Dedifferentiated amniotic fluid mesenchymal stem cell (primary cell): ENCODE results near the gene RMP24.
"Not testable (repeated sequence)": the region's sequence is repeated elsewhere in the genome, so short reads cannot be mapped to it uniquely, and the experiment has no call there.

Source experiments
- DNase-seq: peaks from one replicate; pipeline ENCODE4 v3.0.0-alpha.2; 2016; ENCODE audit errors: extremely low spot score

Gene RMP24

GRCh38 chr18:35972197-35973000 is at the start of gene RMP24:
RMP24 (plus strand) TSS chr18:35972679.
- DNase-seq, result peak; percentile 92

DNA sequence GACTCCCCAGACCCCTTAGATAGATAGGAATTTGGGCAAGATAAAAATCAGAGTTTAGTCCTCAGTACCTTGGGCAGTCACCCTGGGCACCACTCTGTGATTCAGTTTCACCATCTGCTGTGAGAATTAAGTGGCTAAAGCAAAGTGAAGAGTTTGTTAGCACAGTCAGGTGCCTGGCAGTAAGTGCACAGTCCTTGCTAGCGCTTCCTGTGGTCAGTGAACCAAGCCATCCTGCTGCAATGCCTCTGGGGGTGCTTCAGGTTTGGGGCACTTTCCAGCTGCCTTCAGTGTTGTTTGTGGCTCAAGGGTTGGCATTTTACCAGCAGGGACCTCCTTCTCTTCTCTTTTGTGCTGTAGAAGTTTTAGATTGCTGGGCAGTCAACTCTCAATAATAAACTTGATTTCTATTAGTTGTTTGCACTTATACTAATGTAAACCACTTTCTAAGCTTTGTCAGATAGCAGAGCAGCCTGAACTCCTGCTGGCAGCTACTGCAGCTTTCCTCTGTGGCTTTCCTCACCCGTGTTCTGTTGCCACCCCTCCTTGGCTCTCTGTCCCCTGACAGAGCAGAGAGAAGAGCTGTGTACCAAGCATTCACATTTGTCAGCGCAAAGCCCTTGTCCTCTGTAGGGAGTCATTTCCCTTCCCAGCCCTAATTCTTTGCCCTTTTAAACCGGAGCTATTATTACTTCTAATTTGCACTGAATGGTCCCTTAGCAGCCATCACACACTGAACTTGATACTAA is 48.4 kb upstream of the RMP24 start:
- no peak for DNase-seq

- no peak for DNase-seq
Observed at GRCh38 chr18:35926884-35927283, 45.6 kb upstream of the RMP24 start.

GRCh38 chr18:35927430-35927829 is 45.0 kb upstream of the RMP24 start:
- DNase-seq, result no peak

- no peak for DNase-seq
Observed at GRCh38 chr18:35933982-35934381, 38.5 kb upstream of the RMP24 start.

- DNase-seq, result no peak
Observed at GRCh38 chr18:35934891-35935290, 37.6 kb upstream of the RMP24 start.

DNA sequence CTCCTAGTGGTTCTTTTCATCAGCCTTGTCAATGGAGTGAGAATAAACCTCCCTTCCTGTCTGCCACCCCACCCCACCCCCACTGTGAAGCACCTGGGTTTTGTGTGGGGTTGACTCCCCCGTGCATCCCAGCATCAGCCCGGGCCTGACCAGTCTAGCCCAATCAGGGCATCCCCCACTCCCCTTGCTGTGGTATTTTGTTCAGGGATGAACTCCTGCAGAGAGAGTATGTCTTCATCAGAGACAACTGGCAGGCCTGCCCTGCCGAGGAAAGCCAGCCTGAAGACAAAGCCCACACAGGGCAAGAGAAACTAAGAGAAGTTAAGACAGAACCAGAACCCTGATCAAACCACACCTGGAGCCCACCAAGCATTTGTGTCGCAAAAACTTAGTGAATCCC is 36.7 kb upstream of the RMP24 start:
- DNase-seq, result no peak

DNA sequence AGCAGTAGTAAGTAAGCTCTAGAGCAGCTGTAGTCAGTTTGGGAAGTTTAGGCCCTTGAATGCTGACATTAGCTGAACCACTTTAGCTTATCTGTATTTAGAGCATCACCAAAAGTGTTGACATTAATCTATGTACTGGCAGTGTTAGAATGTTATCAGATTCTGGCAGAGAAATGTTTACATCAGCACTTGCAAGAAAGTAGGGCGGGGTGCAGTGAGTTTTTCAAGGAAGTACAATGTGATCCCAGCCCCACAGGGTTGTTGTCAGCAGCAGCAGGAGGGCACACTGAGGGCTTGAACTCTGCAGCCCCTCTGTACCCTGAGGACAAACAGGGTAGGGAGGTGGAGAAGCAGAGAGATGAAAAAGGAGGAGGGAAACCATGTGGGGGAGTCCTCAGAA is 35.5 kb upstream of the RMP24 start:
- no peak for DNase-seq

GRCh38 chr18:35938158-35938557 is 34.3 kb upstream of the RMP24 start:
- peak; percentile 61 for DNase-seq

GRCh38 chr18:35938562-35938961 is 33.9 kb upstream of the RMP24 start:
- DNase-seq, result no peak

DNA sequence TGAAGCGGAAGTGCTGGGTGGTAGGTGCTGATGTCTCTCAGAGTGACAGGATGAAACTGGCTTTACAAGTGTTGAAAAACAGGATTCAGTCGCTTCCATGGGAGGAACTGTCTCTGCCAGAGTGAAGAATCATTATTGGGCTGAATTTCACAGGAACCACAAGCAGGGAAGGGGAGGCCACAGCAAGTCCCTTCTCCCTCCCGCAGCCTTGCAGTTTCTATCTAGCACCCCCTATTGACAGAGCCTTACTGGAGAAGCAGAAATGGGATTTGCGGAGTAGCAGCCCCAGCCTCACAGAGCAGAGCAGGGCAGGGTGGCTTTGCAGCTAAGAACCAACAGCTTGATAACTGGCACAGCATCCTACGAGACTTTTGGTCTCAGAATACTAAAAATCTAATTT is 33.3 kb upstream of the RMP24 start:
- no peak for DNase-seq

DNA sequence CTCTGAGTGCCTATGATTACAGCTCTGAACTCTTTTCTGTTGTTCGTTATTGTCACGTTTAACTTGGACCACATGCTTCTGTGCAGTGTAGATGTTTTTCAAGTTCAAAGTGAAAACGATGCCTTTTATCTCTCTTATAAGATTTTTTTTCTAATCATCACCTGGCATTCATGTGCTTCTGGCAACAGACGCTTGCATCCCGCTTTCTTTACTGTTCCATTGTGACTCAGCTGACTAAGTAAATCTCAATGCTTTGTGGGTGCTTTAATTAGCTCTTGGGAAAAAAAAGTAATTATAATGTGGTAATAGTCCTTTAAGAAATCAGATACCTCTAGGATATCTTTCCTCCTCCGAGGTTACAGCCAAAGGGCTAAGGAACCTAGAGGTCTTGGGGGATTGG is 31.2 kb upstream of the RMP24 start:
- no peak for DNase-seq

GRCh38 chr18:35942133-35942532 is 30.3 kb upstream of the RMP24 start:
- DNase-seq, result no peak

- DNase-seq, result no peak
Observed at GRCh38 chr18:35942661-35943060, 29.8 kb upstream of the RMP24 start.

DNA sequence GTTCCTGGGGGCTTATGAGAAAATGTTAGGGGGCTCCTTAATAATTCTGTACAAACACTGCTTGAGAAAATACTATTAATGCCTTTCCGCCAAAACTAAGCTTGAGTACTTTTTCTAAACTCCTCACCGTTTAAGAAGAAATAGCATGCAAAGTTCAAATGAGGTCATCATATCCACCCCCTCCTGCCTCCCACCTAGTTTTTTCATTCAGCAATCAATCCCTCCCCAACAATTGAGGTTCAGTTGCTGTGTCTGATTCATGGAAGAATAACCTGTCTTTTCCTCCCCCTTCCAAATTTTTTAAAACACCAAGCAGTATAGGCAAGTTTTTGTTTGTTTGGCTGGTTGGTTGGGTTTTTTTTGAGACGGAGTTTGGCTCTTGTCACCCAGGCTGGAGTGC is 24.4 kb upstream of the RMP24 start:
- no peak for DNase-seq

- no peak for DNase-seq
Observed at GRCh38 chr18:35949090-35949489, 23.4 kb upstream of the RMP24 start.

DNA sequence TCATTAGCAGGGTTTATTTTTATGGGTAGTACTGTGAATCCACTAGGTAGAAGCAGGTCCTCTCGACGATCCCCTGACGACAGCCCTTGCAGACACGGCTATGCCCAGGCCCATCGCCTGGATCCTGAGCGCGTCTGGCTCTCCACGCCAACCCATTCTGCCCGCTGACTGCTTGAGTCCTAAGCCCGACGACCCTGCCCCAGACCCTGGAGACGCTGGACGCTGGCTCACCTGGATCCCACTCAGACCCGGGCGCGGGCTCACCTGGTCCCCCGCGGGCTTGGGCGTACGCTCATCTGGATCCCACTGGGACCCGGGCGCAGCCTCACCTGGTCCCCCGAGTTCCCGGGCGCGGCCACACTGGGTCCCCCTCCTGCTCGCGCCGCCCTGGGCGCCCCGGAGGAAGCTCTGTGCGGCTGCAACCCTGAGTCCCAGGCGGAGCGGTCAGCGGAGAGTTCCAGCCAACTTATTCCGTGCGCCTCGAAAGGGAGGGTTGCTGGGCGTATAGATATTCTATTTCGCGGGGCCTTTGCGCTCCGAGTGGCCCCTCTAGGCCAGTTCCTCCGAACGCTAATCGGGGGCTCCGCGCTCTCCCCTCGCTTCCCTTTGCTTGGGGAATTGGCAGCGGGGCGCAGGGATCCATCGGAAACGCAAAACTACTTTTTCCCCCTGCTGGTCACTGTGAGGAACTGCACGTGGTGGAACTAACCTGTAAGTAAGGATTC is 22.4 kb upstream of the RMP24 start:
- peak; percentile 71 for DNase-seq

- no peak for DNase-seq
Observed at GRCh38 chr18:35950628-35950982, 21.9 kb upstream of the RMP24 start.

DNA sequence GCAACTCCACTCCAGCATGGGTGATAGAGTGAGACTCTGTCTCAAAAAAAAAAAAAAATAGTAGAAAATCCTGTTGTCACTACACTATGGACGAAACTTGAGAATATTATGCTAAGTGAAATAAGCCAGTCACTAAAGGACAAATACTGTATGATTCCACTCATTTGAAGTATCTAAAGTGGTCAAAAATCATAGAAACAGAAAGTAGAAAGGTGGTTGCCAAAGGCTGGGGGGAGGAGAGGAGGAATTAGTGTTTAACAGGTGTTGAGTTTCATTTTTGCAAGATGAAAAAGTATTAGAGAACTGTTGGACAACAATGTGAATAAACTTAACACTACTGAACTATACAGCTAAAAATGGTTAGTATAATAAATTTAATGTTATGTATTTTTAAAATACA is 18.8 kb upstream of the RMP24 start:
- DNase-seq, result no peak

GRCh38 chr18:35956226-35956625 is 16.3 kb upstream of the RMP24 start:
- no peak for DNase-seq

GRCh38 chr18:35962320-35962719 is 10.2 kb upstream of the RMP24 start:
- no peak for DNase-seq

DNA sequence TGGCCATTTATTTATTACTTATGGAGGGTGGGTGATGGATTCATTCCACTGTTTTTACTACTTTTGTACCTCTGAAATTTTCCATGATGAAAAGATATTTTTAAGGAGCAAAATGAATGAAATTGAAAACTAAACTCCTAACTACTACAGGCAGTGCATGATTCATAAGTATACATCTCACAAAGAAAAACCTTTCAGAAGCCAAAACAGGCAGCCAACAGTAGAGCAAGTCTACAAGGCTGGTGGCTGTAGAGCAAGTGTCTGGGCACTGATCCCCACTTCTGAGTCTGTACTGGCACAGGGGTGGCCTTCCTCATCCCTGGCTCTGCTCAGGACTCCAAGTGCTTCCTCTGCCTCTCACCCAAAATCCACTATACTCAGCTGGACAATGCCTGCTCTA is 8.2 kb upstream of the RMP24 start:
- DNase-seq, result no peak

DNA sequence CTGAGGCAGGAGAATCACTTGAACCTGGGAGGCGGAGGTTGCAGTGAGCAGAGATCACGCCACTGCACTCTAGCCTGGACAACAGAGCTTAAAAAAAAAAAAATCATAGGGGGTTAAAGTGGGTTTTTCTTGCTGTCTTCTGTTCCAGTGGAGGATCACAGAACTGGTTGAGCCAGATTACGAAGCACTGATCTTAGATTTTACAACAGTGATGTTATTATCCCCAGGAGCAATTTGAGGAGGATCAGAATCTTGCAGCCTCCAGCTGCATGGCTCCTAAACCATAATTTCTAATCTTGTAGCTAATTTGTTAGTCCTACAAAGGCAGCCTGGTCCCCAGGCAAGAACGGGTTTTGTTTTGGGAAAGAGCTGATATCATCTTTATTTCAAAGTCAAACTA is 4.6 kb upstream of the RMP24 start:
- not testable (repeated sequence) for DNase-seq
